ENCODE measurements around the gene IGSF6.
A peak's percentile ranks its signal among the peaks of the same experiment; 100 is the strongest.
"Not testable (repeated sequence)": the region's sequence is repeated elsewhere in the genome, so short reads cannot be mapped to it uniquely, and the experiment has no call there.

The IGSF6 gene

GRCh38 chr16:21628121-21628726 is 24.2 kb downstream of the IGSF6 start:
- no peak for DNase-seq

GRCh38 chr16:21626659-21627277 is 25.6 kb downstream of the IGSF6 start:
- no peak for DNase-seq

GRCh38 chr16:21625026-21625425 is 27.4 kb downstream of the IGSF6 start:
- DNase-seq = no peak

GRCh38 chr16:21622545-21622944 is 29.9 kb downstream of the IGSF6 start:
- DNase-seq = no peak

- DNase-seq = no peak
Observed at GRCh38 chr16:21620592-21620991, 31.8 kb downstream of the IGSF6 start.

- DNase-seq = no peak
Observed at GRCh38 chr16:21619765-21620425, 32.5 kb downstream of the IGSF6 start.

- DNase-seq = no peak
Observed at GRCh38 chr16:21618281-21618680, 34.1 kb downstream of the IGSF6 start.

- no peak for DNase-seq
Observed at GRCh38 chr16:21617607-21618006, 34.8 kb downstream of the IGSF6 start.

- no peak for DNase-seq
Observed at GRCh38 chr16:21614896-21615295, 37.5 kb downstream of the IGSF6 start.

GRCh38 chr16:21613781-21614180 is 38.6 kb downstream of the IGSF6 start:
- DNase-seq = no peak

GRCh38 chr16:21613361-21613760 is 39.0 kb downstream of the IGSF6 start:
- DNase-seq = no peak

GRCh38 chr16:21611556-21612384 is 40.6 kb downstream of the IGSF6 start:
- no peak for DNase-seq

- DNase-seq = no peak
Observed at GRCh38 chr16:21611198-21611555, 41.2 kb downstream of the IGSF6 start.

- no peak for DNase-seq
Observed at GRCh38 chr16:21610766-21611165, 41.6 kb downstream of the IGSF6 start.

- no peak for DNase-seq
Observed at GRCh38 chr16:21610006-21610544, 42.3 kb downstream of the IGSF6 start.

- no peak for DNase-seq
Observed at GRCh38 chr16:21608639-21609328, 43.6 kb downstream of the IGSF6 start.

GRCh38 chr16:21605848-21606247 is 46.6 kb downstream of the IGSF6 start:
- DNase-seq = not testable (repeated sequence)

GRCh38 chr16:21603928-21604327 is 48.5 kb downstream of the IGSF6 start:
- no peak for DNase-seq

- DNase-seq = no peak
Observed at GRCh38 chr16:21602785-21603184, 49.6 kb downstream of the IGSF6 start.

GRCh38 chr16:21600031-21600773 is 52.2 kb downstream of the IGSF6 start:
- DNase-seq = no peak

- peak; percentile 95 for DNase-seq
Observed at GRCh38 chr16:21599122-21600030, 53.0 kb downstream of the IGSF6 start, which contains the start of gene METTL9. TSS of gene METTL9 (plus strand) at chr16:21599577. CDS start at chr16:21599734, 157 bp downstream.
